HepG2 (cell line): Measurements from ENCODE around the gene RASSF4. TPM values are rescaled to one million over a fixed set of nuclear protein-coding genes. Genes with fewer than 3 reads are reported as not detected.
A peak's percentile ranks its signal among the peaks of the same experiment; 100 is the strongest.

Experiments
- FOXC1 ChIP-seq: sonication (generic); formaldehyde crosslinking; IDR thresholded peaks from 2 replicates; pipeline ENCODE4 v1.8.0; 2022; ENCODE audit warnings: mild to moderate bottlenecking, missing genetic modification reagents, borderline replicate concordance
- ONECUT2 ChIP-seq: sonication (generic); formaldehyde crosslinking; IDR thresholded peaks from 2 replicates; pipeline ENCODE4 v1.4.0; 2020; ENCODE audit warnings: missing genetic modification reagents
- PHF5A ChIP-seq: IDR thresholded peaks from one replicate; pipeline ENCODE4 v1.6.1; 2018; ENCODE audit warnings: low read depth, missing genetic modification reagents; ENCODE audit not compliant: unreplicated experiment
- RERE ChIP-seq: IDR thresholded peaks from 2 replicates; pipeline ENCODE4 v1.6.1; 2016; ENCODE audit warnings: low read depth, missing genetic modification reagents, missing compliant biosample characterization
- SP2 ChIP-seq: sonication (generic); formaldehyde crosslinking; IDR thresholded peaks from 2 replicates; pipeline ENCODE4 v1.5.1; 2020; ENCODE audit warnings: mild to moderate bottlenecking, missing genetic modification reagents
- YEATS4 ChIP-seq: sonication (generic); formaldehyde crosslinking; IDR thresholded peaks from 2 replicates; pipeline ENCODE4 v1.4.0; 2020; ENCODE audit warnings: missing genetic modification reagents, borderline replicate concordance
- ZBTB20 ChIP-seq: sonication (generic); formaldehyde crosslinking; IDR thresholded peaks from 2 replicates; pipeline ENCODE4 v1.8.1; 2023; ENCODE audit warnings: missing genetic modification reagents, low read depth, mild to moderate bottlenecking, borderline replicate concordance
- ZC3H4 ChIP-seq: sonication (generic); formaldehyde crosslinking; IDR thresholded peaks from 2 replicates; pipeline ENCODE4 v1.4.0; 2020; ENCODE audit warnings: missing genetic modification reagents, borderline replicate concordance
- ZMYM3 ChIP-seq: sonication (generic); formaldehyde crosslinking; IDR thresholded peaks from 2 replicates; pipeline ENCODE4 v1.5.1; 2020; ENCODE audit warnings: mild to moderate bottlenecking, missing genetic modification reagents
- ZNF713 ChIP-seq: sonication (generic); formaldehyde crosslinking; IDR thresholded peaks from 2 replicates; pipeline ENCODE4 v1.4.0; 2020; ENCODE audit warnings: mild to moderate bottlenecking, missing genetic modification reagents
- ZNF775 ChIP-seq: sonication (generic); formaldehyde crosslinking; IDR thresholded peaks from 2 replicates; pipeline ENCODE4 v1.4.0; 2020; ENCODE audit warnings: missing genetic modification reagents, mild to moderate bottlenecking, moderate library complexity, borderline replicate concordance
- ZUFSP ChIP-seq: sonication (generic); formaldehyde crosslinking; IDR thresholded peaks from 2 replicates; pipeline ENCODE4 v1.9.0; 2021; ENCODE audit warnings: missing genetic modification reagents, mild to moderate bottlenecking, borderline replicate concordance
- polyA plus RNA-seq, 8 experiments: library from polyadenylated mRNA; depleted of rRNA in 3 of 8; stranded (reverse) in 7 of 8; unstranded in 1 of 8; fragments of >200 nt; fragmentation: Illumina TruSeq in 4 of 8; extraction: Trizol in 4 of 8; gene quantifications; 2 replicates each; pipeline versions ENCODE4 v1.2.1 to v1.2.3, GENCODE V29; 2011 to 2016; ENCODE audit warnings: low read depth in 4 of 8, missing spikeins in 1 of 8, mixed read lengths in 1 of 8; ENCODE audit not compliant: insufficient read depth in 1 of 8
- total RNA-seq, 5 experiments: library from RNA; depleted of rRNA; stranded (reverse); fragments of >200 nt; fragmentation: Illumina TruSeq; extraction: Trizol; gene quantifications; 2 replicates each; pipeline ENCODE4 v1.2.3, GENCODE V29; 2016; ENCODE audit warnings: low read depth in 1 of 5
- TF ChIP-seq, protein P1 (sequence below): sonication (generic); formaldehyde crosslinking; IDR thresholded peaks from 2 replicates; pipeline ENCODE4 v1.5.0; 2020; ENCODE audit warnings: mild to moderate bottlenecking, missing genetic modification reagents, borderline replicate concordance

Gene RASSF4
- total and polyA plus RNA-seq, 2 of the 13 experiments (the other 11 are each of a cell fraction or from before 2014, with no cell fraction given): 34.0 to 51.7 TPM

- TF ChIP-seq, protein P1, sequence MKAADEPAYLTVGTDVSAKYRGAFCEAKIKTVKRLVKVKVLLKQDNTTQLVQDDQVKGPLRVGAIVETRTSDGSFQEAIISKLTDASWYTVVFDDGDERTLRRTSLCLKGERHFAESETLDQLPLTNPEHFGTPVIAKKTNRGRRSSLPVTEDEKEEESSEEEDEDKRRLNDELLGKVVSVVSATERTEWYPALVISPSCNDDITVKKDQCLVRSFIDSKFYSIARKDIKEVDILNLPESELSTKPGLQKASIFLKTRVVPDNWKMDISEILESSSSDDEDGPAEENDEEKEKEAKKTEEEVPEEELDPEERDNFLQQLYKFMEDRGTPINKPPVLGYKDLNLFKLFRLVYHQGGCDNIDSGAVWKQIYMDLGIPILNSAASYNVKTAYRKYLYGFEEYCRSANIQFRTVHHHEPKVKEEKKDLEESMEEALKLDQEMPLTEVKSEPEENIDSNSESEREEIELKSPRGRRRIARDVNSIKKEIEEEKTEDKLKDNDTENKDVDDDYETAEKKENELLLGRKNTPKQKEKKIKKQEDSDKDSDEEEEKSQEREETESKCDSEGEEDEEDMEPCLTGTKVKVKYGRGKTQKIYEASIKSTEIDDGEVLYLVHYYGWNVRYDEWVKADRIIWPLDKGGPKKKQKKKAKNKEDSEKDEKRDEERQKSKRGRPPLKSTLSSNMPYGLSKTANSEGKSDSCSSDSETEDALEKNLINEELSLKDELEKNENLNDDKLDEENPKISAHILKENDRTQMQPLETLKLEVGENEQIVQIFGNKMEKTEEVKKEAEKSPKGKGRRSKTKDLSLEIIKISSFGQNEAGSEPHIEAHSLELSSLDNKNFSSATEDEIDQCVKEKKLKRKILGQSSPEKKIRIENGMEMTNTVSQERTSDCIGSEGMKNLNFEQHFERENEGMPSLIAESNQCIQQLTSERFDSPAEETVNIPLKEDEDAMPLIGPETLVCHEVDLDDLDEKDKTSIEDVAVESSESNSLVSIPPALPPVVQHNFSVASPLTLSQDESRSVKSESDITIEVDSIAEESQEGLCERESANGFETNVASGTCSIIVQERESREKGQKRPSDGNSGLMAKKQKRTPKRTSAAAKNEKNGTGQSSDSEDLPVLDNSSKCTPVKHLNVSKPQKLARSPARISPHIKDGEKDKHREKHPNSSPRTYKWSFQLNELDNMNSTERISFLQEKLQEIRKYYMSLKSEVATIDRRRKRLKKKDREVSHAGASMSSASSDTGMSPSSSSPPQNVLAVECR (CRISPR knock-in tag): peak; percentile 60; the same call in 1 of the 2 replicates
- TF ChIP-seq ZNF713 (CRISPR knock-in tag) (no peak), ZNF775 (CRISPR knock-in tag) (no peak), ZBTB20 (CRISPR knock-in tag) (no peak), ZUFSP (CRISPR knock-in tag) (no peak), YEATS4 (CRISPR knock-in tag) (no peak), FOXC1 (CRISPR knock-in tag) (peak; percentile 67; the same call in 1 of the 2 replicates), PHF5A (peak; percentile 28), ZMYM3 (no peak), ZC3H4 (CRISPR knock-in tag) (no peak), SP2 (CRISPR knock-in tag) (0 out of 2 replicates have a peak, but pooled peaks have one; percentile 10), ONECUT2 (CRISPR knock-in tag) (no peak), RERE (no peak)
These were observed 15.2 kb downstream of the RASSF4 start (continued) for GRCh38 chr10:44974628-44975430.
